GM10248 (cell line): Measurements from ENCODE around the gene TLR8.

Experiments
- CTCF ChIA-PET: fragments of 300-600 bp; sonication (Branson Sonifier 250); formaldehyde crosslinking; extraction: SDS; loops from one replicate; lab custom pipeline; 2021; ENCODE audit warnings: antibody characterized with exemption; lab: Yijun Ruan, JAX
- POLR2A ChIA-PET: fragments of 350-650 bp; sonication (Branson Sonifier 250); formaldehyde crosslinking; extraction: SDS; loops from one replicate; lab custom pipeline; 2020; ENCODE audit warnings: antibody characterized with exemption; lab: Yijun Ruan, JAX
- DNase-seq: peaks from one replicate; pipeline ENCODE4 v3.0.0; 2012; ENCODE audit errors: extremely low spot score
- CTCF ChIP-seq: IDR thresholded peaks from 2 replicates; pipeline ENCODE4 v1.5.1; 2012; ENCODE audit warnings: mild to moderate bottlenecking, low read depth; ENCODE audit errors: extremely low read depth, missing control alignments, control extremely low read depth

TLR8 gene

GRCh38 chrX:12901486-12901885 lies 4.9 kb upstream of the TLR8 start:
- ChIA-PET CTCF (interaction anchor here (1.0 to 11.7 kb wide), 8 partner anchors 17 to 200 kb away, joined by 3 to 143 read pairs (median 4); no protein-coding TSS in a partner anchor), POLR2A (no interaction called here)
- peak; percentile 47 for TF ChIP-seq CTCF
- DNase-seq: peak; percentile 70

- no peak for TF ChIP-seq CTCF
- ChIA-PET CTCF (interaction anchor here (0.8 to 2.4 kb wide), 3 partner anchors 43 to 202 kb away, joined by 3 to 20 read pairs (median 9); no protein-coding TSS in a partner anchor), POLR2A (no interaction called here)
- DNase-seq: no peak
Observed at GRCh38 chrX:12903646-12904045, 2.8 kb upstream of the TLR8 start.

- ChIA-PET POLR2A (no interaction called here), CTCF (interaction anchor here (1.3 kb wide), 1 partner anchor 96 kb away, joined by 3 read pairs; no protein-coding TSS in a partner anchor)
- DNase-seq: no peak
- TF ChIP-seq CTCF: no peak
Observed at GRCh38 chrX:12910423-12911121, 4.2 kb downstream of the TLR8 start.

- POLR2A ChIA-PET: no interaction called here
- TF ChIP-seq CTCF: no peak
Observed at GRCh38 chrX:12911122-12911470, 4.7 kb downstream of the TLR8 start.

DNA sequence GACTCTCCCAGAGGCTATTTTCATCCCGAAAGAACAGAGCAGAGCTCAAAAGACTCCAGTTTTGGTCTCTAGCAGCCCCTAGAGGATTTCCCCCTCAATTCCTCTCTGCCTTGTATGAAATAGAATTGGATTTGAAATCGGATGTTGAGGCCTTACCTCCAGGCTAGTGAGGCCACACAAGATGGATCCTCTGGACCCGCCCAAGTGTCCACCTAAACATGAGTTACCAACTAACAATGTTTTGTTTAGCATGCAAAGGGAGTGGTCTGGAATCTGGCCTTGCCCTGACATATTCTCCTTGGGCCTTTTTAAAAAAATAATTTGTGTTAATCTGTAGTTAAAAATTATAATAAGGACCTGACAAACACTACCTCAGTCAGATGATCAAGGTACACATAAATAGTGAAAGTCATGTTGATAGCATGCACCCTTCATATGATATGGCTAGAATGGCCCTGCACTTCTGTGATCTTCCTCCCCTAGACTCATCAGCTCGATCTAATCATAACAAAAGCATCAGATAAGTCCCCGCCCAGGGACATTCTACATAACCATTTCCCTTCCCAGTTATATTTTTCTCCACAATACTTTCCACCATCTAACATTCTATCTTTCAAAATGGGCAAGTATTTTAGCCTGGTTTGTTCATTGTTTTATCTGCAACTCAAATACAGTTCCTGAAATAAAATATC lies 6.5 kb downstream of the TLR8 start:
- CTCF ChIA-PET: no interaction called here
- POLR2A ChIA-PET: no interaction called here
- no peak for TF ChIP-seq CTCF
- DNase-seq: no peak

More at GRCh38 chrX:12911122-12911470, 4.7 kb downstream of the TLR8 start:
- DNase-seq: no peak
- CTCF ChIA-PET: no interaction called here

GRCh38 chrX:12917753-12918152 lies 11.3 kb downstream of the TLR8 start:
- no peak for DNase-seq
- no peak for TF ChIP-seq CTCF
- ChIA-PET POLR2A (no interaction called here), CTCF (interaction anchor here (0.9 to 2.4 kb wide), 2 partner anchors 29 to 32 kb away, joined by 3 to 6 read pairs; no protein-coding TSS in a partner anchor)
